HCT116 (cell line): ENCODE results near the gene RAMP3. TPM values are rescaled to one million over a fixed set of nuclear protein-coding genes. Genes with fewer than 3 reads are reported as not detected.

Experiments
- ATAC-seq: fragments of 200-7000 bp; cut with Tn5 transposase; 2 replicates; pipeline ENCODE4 v1.9.1; 2020; ENCODE audit warnings: mild to moderate bottlenecking, moderate library complexity
- BruUV-seq: library from RNA; stranded (reverse); fragments of 400-500 nt; replicated peaks from 2 replicates; lab custom pipeline; 2021; lab: Mats Ljungman, UMichigan
- CTCF ChIA-PET: fragments of 300-600 bp; sonication (Branson Sonifier 250); formaldehyde crosslinking; loops from one replicate; lab custom pipeline; 2021; ENCODE audit warnings: antibody characterized with exemption; lab: Charles Lee
- POLR2A ChIA-PET: fragments of 300-600, 350-600 bp; sonication (Branson Sonifier 250); formaldehyde crosslinking; loops from one replicate; lab custom pipeline; 2021; ENCODE audit warnings: antibody characterized with exemption; lab: Charles Lee
- RAD21 ChIA-PET, 2 experiments: fragments of 300-600 bp; sonication (Branson Sonifier 250); formaldehyde crosslinking; loops; one replicate each; lab custom pipeline; 2023; ENCODE audit warnings: low total read pairs in 2 of 2; ENCODE audit not compliant: uncharacterized antibody in 2 of 2, unreplicated experiment in 2 of 2, low non-redundant PET in 1 of 2; lab: Charles Lee
- DNase-seq: peaks from one replicate; pipeline ENCODE4 v3.0.0-alpha.2; 2010; ENCODE audit warnings: low read depth, low spot score
- H2AFZ ChIP-seq: fragments of 200-600 bp; shearing (Covaris generic), sonication (generic); 2 replicates; pipeline ENCODE4 v1.6.1; 2017; ENCODE audit warnings: low read depth, mixed run types, mixed read lengths, antibody characterized with exemption, low read length; ENCODE audit not compliant: poor library complexity, severe bottlenecking
- H3K27ac ChIP-seq: 2 replicates; pipeline ENCODE4 v1.5.1; 2012; ENCODE audit warnings: low read depth, low read length
- H3K27me3 ChIP-seq: fragments of 200-600 bp; sonication (generic); 2 replicates; pipeline ENCODE4 v1.6.1; 2016; ENCODE audit warnings: mixed run types, low read length, mixed read lengths; ENCODE audit not compliant: insufficient read depth
- H3K36me3 ChIP-seq, 2 experiments: fragments of 200-500 bp in 1 of 2; fragments of 200-600 bp in 1 of 2; sonication (Bioruptor generic) in 1 of 2; sonication (generic) in 1 of 2; 2 replicates each; pipeline versions ENCODE4 v1.5.1 to v1.6.1; 2014 to 2016; ENCODE audit warnings: low read length in 2 of 2, inconsistent platforms in 1 of 2, mixed read lengths in 1 of 2, mixed run types in 1 of 2; ENCODE audit not compliant: insufficient read depth in 2 of 2, control insufficient read depth in 1 of 2
- H3K4me1 ChIP-seq, 2 experiments: fragments of 200-600 bp in 1 of 2; sonication (generic) in 1 of 2; 2 replicates each; pipeline versions ENCODE4 v1.5.1 to v1.6.1; 2012 to 2017; ENCODE audit warnings: low read length in 2 of 2, inconsistent platforms in 1 of 2, mild to moderate bottlenecking in 1 of 2, mixed read lengths in 1 of 2, mixed run types in 1 of 2, moderate library complexity in 1 of 2; ENCODE audit not compliant: insufficient read depth in 2 of 2, control insufficient read depth in 1 of 2
- H3K4me2 ChIP-seq: fragments of 200-600 bp; sonication (generic); 2 replicates; pipeline ENCODE4 v1.6.1; 2017; ENCODE audit warnings: mixed run types, low read length, mixed read lengths
- H3K4me3 ChIP-seq, 2 experiments: fragments of 200-600 bp in 1 of 2; sonication (generic) in 1 of 2; replicated peaks in 1 of 2; 2 replicates each; pipeline ENCODE4 v1.5.1; 2011 to 2016; ENCODE audit warnings: low read length in 2 of 2, control low read depth in 1 of 2, low read depth in 1 of 2, mild to moderate bottlenecking in 1 of 2, mixed read lengths in 1 of 2, mixed run types in 1 of 2
- H3K79me2 ChIP-seq: fragments of 200-600 bp; sonication (generic); 2 replicates; pipeline ENCODE4 v1.6.1; 2017; ENCODE audit warnings: mild to moderate bottlenecking, mixed run types, low read length, moderate library complexity, mixed read lengths; ENCODE audit not compliant: insufficient read depth
- H3K9ac ChIP-seq: fragments of 200-600 bp; sonication (generic); 2 replicates; pipeline ENCODE4 v1.6.1; 2016; ENCODE audit warnings: low read length, mixed read lengths
- H3K9me2 ChIP-seq: fragments of 200-600 bp; sonication (generic), shearing (Covaris generic); 2 replicates; pipeline ENCODE4 v1.6.1; 2017; ENCODE audit warnings: mixed run types, mild to moderate bottlenecking, moderate library complexity; ENCODE audit not compliant: insufficient read depth
- H3K9me3 ChIP-seq, 2 experiments: fragments of 200-500 bp in 1 of 2; fragments of 200-600 bp in 1 of 2; sonication (Bioruptor generic) in 1 of 2; sonication (generic) in 1 of 2; 2 replicates each; pipeline ENCODE4 v1.6.1; 2014 to 2017; ENCODE audit warnings: low read length in 2 of 2, mixed read lengths in 2 of 2, inconsistent platforms in 1 of 2, low read depth in 1 of 2, mild to moderate bottlenecking in 1 of 2, mixed run types in 1 of 2, moderate library complexity in 1 of 2; ENCODE audit not compliant: control insufficient read depth in 1 of 2, insufficient read depth in 1 of 2
- H4K20me1 ChIP-seq: fragments of 200-600 bp; sonication (generic), shearing (Covaris generic); 2 replicates; pipeline ENCODE4 v1.6.1; 2017; ENCODE audit warnings: mixed run types, mild to moderate bottlenecking, moderate library complexity; ENCODE audit not compliant: insufficient read depth
- CBX3 ChIP-seq: IDR thresholded peaks from 2 replicates; pipeline ENCODE4 v1.6.1; 2012; ENCODE audit warnings: low read depth
- CEBPB ChIP-seq: IDR thresholded peaks from 2 replicates; pipeline ENCODE4 v1.6.1; 2012; ENCODE audit warnings: low read depth
- EGR1 ChIP-seq: IDR thresholded peaks from 2 replicates; pipeline ENCODE4 v1.6.1; 2012; ENCODE audit warnings: low read depth
- ELF1 ChIP-seq: IDR thresholded peaks from 2 replicates; pipeline ENCODE4 v1.6.1; 2012; ENCODE audit warnings: low read depth, borderline replicate concordance
- EZH2 ChIP-seq: fragments of 200-600 bp; sonication (generic); IDR thresholded peaks from 2 replicates; pipeline ENCODE4 v1.6.1; 2017; ENCODE audit warnings: antibody characterized with exemption, mixed run types
- EZH2phosphoT487 ChIP-seq: fragments of 200-600 bp; IDR thresholded peaks from 2 replicates; pipeline ENCODE4 v1.6.1; 2018; ENCODE audit warnings: antibody characterized with exemption, borderline replicate concordance
- FOSL1 ChIP-seq: IDR thresholded peaks from 2 replicates; pipeline ENCODE4 v1.6.1; 2012; ENCODE audit warnings: low read depth
- POLR2A ChIP-seq: IDR thresholded peaks from 2 replicates; pipeline ENCODE4 v1.7.0; 2011; ENCODE audit warnings: borderline replicate concordance; ENCODE audit not compliant: insufficient read depth, insufficient read length; ENCODE audit errors: extremely low read depth
- SIN3A ChIP-seq: IDR thresholded peaks from 2 replicates; pipeline ENCODE4 v1.6.1; 2012; ENCODE audit warnings: low read depth
- SRF ChIP-seq: IDR thresholded peaks from 2 replicates; pipeline ENCODE4 v1.6.1; 2012; ENCODE audit warnings: low read depth
- TCF7L2 ChIP-seq: IDR thresholded peaks from 2 replicates; pipeline ENCODE4 v1.7.0; 2011; ENCODE audit warnings: borderline replicate concordance, inconsistent platforms; ENCODE audit not compliant: insufficient read depth, insufficient read length; ENCODE audit errors: extremely low read depth
- intact Hi-C: fragments of 100-400 bp; cut with micrococcal nuclease; formaldehyde crosslinking; loops from 2 replicates; pipeline ENCODE4 v1.10.0; 2022
- total RNA-seq: library from RNA; stranded (reverse); gene quantifications from one replicate; pipeline ENCODE4 v1.2.1, GENCODE V29; 2021; ENCODE audit not compliant: unreplicated experiment
- TF ChIP-seq, protein P1 (sequence below): IDR thresholded peaks from 2 replicates; pipeline ENCODE4 v1.6.1; 2012
- TF ChIP-seq, protein P2 (sequence below), 3 experiments: fragments of 200-600 bp in 1 of 3; sonication (generic) in 1 of 3; IDR thresholded peaks in 2 of 3; conservative IDR thresholded peaks in 1 of 3; 2 replicates each; pipeline ENCODE4 v1.5.1; 2012 to 2017; ENCODE audit warnings: low read depth in 2 of 3, low read length in 2 of 3, antibody characterized with exemption in 1 of 3, borderline replicate concordance in 1 of 3, control low read depth in 1 of 3, mild to moderate bottlenecking in 1 of 3, mixed read lengths in 1 of 3, mixed run types in 1 of 3, moderate library complexity in 1 of 3; ENCODE audit not compliant: insufficient read depth in 1 of 3
- TF ChIP-seq, protein P3 (sequence below): IDR thresholded peaks from 2 replicates; pipeline ENCODE4 v1.6.1; 2011; ENCODE audit warnings: mild to moderate bottlenecking, low read length, moderate library complexity; ENCODE audit not compliant: insufficient replicate concordance; ENCODE audit errors: extremely low read depth
- TF ChIP-seq, protein P4 (sequence below): IDR thresholded peaks from 2 replicates; pipeline ENCODE4 v1.6.1; 2012

Gene RAMP3
- total RNA-seq, 1 experiment from 2014 or later, result not detected

DNA sequence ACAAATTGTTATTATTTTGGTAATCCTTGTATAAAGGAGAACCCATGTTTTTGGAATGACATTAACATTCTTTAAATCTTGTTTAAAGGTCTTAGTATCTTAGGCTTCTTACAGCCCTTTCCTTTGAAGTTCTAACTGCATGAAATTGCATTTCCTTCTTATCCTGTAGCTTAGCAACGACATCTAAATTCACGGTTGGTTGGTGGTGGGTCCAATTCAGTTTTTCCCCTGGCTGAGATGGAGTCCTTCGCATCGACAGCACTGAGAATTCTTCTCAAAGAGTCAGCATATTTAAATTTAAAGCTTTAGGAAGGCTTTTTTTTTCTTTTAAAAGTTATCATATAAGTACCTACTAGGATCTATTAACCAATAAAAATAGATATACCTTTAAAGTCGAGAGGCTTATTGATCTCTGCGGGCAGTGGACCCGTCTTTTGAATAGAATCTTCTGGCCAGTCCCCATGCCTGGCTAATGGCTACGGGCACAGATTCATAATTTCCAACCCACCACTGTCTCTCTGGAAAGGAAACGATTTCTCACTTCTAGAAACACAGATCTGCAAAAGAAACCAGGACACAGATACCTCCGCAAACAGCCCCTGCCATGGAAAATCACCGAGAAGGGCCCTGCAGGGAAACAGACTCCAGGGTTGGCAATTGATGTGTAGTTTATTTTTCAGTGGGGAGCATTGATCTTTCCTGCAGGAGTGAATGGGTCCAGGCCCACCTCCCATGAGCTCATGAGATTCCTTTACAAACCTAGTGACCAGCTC is 63.4 kb downstream of the RAMP3 start (continued):
- TF ChIP-seq SIN3A (no peak), EZH2phosphoT487 (no peak), FOSL1 (no peak), ELF1 (no peak), POLR2A (no peak), SRF (no peak), EGR1 (no peak)
- TF ChIP-seq, protein P1, sequence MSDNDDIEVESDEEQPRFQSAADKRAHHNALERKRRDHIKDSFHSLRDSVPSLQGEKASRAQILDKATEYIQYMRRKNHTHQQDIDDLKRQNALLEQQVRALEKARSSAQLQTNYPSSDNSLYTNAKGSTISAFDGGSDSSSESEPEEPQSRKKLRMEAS, result no peak

DNA sequence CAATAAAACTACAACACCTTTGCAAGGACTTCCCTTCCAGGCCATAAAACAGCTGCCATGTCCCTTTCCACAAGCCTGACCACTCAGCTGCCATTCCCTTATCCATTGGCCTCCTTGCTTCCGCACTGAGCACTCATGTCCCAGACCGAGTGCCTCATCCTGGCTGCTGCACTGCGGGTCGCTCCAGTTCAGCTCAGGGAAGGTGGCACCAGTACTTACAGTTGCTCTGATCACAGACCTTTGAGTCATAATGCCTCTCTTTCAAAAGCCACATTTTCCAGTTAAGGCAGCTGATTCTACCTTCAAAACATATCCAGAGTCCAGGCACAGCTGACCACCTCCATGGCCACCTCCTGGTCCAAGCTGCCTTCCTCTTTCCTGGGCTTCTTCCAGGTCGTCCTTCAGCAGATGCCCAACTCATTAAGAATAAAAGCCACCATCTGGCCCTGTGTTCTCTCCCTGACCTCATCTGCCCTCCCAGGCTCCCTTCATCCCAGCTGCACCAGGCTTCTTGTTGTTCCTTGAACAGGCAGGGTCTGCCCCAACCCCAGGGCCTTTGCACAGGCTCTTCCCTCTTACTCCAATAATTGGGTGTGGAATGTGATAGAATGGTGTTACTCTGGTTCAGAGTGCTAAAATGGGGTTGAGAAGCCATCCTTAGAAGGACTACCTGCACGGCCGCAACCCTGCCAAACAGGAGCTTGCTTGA is 64.5 kb downstream of the RAMP3 start:
- BruUV-seq, result no TSS peak
- POLR2A ChIA-PET, result no interaction called here

More for the DNA sequence above, 64.5 kb downstream of the RAMP3 start:
- Histone ChIP-seq H3K9ac (no peak overlapping the region), H3K9me2 (no peaks in the 10 kb centered on the region), H3K79me2 (no peaks in the 10 kb centered on the region), H3K27me3 (peaks cover 36% of the 10 kb centered on the region), H3K4me1 (no peaks in the 10 kb centered on the region), H2AFZ (no peak overlapping the region), H3K4me3 (no peak overlapping the region), H4K20me1 (no peaks in the 10 kb centered on the region), H3K27ac (no peak overlapping the region), H3K9me3 (no peaks in the 10 kb centered on the region), H3K36me3 (no peaks in the 10 kb centered on the region), H3K4me2 (no peak overlapping the region)
- ChIA-PET RAD21 (no interaction called here), CTCF (no interaction called here)
- intact Hi-C loops, result no loop called here
- TF ChIP-seq CBX3, result no peak
- no peak for TF ChIP-seq POLR2A
- TF ChIP-seq, protein P2, sequence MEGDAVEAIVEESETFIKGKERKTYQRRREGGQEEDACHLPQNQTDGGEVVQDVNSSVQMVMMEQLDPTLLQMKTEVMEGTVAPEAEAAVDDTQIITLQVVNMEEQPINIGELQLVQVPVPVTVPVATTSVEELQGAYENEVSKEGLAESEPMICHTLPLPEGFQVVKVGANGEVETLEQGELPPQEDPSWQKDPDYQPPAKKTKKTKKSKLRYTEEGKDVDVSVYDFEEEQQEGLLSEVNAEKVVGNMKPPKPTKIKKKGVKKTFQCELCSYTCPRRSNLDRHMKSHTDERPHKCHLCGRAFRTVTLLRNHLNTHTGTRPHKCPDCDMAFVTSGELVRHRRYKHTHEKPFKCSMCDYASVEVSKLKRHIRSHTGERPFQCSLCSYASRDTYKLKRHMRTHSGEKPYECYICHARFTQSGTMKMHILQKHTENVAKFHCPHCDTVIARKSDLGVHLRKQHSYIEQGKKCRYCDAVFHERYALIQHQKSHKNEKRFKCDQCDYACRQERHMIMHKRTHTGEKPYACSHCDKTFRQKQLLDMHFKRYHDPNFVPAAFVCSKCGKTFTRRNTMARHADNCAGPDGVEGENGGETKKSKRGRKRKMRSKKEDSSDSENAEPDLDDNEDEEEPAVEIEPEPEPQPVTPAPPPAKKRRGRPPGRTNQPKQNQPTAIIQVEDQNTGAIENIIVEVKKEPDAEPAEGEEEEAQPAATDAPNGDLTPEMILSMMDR (IDR thresholded peaks at IDR 0.05 in 2 of 3, conservative IDR thresholded peaks at IDR 0.05 in 1 of 3; ENCODE audit: borderline replicate concordance in 1 of 3, insufficient read depth in 1 of 3, low read depth in 2 of 3, low read length in 2 of 3), result no peak
- no peak for TF ChIP-seq EZH2
- TF ChIP-seq TCF7L2, result no peak
- TF ChIP-seq, protein P3, sequence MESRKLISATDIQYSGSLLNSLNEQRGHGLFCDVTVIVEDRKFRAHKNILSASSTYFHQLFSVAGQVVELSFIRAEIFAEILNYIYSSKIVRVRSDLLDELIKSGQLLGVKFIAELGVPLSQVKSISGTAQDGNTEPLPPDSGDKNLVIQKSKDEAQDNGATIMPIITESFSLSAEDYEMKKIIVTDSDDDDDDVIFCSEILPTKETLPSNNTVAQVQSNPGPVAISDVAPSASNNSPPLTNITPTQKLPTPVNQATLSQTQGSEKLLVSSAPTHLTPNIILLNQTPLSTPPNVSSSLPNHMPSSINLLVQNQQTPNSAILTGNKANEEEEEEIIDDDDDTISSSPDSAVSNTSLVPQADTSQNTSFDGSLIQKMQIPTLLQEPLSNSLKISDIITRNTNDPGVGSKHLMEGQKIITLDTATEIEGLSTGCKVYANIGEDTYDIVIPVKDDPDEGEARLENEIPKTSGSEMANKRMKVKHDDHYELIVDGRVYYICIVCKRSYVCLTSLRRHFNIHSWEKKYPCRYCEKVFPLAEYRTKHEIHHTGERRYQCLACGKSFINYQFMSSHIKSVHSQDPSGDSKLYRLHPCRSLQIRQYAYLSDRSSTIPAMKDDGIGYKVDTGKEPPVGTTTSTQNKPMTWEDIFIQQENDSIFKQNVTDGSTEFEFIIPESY, result no peak
- TF ChIP-seq, protein P4, sequence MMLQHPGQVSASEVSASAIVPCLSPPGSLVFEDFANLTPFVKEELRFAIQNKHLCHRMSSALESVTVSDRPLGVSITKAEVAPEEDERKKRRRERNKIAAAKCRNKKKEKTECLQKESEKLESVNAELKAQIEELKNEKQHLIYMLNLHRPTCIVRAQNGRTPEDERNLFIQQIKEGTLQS, result no peak
- TF ChIP-seq CEBPB, result no peak
- no peak for TF ChIP-seq EGR1
- DNase-seq (no peak), ATAC-seq (no peak)
